ENCODE data around the gene VARS1. TPM values are rescaled to one million over a fixed set of nuclear protein-coding genes. Genes with fewer than 3 reads are reported as not detected.

The VARS1 gene
- total RNA-seq, 1 experiment from 2014 or later: 38.0 TPM

- no peaks in the 10 kb centered on the region for H3K27me3 ChIP-seq (ENCODE audit: low read length)
- no peak overlapping the region for H3K9ac ChIP-seq (ENCODE audit: low read length)
- H3K9me2 ChIP-seq (replicated peaks; ENCODE audit: insufficient read depth, low read length): no peaks in the 10 kb centered on the region
- no peaks in the 10 kb centered on the region for H3K79me2 ChIP-seq (ENCODE audit: low read length)
- DNase-seq: no peak
- no peak overlapping the region for H3K4me2 ChIP-seq (ENCODE audit: low read depth, low read length, poor library complexity, severe bottlenecking)
- peaks cover 8% of the 10 kb centered on the region for H3K4me1 ChIP-seq (ENCODE audit: low read length)
- H4K20me1 ChIP-seq (ENCODE audit: insufficient read depth, low read depth, low read length): no peaks in the 10 kb centered on the region
- H3K9me3 ChIP-seq (ENCODE audit: low read length): no peaks in the 10 kb centered on the region
- no peak overlapping the region for H3K4me3 ChIP-seq (ENCODE audit: low read length)
- no peak overlapping the region for H3K27ac ChIP-seq (ENCODE audit: low read length)
- no peak overlapping the region for H2AFZ ChIP-seq (ENCODE audit: low read length)
- peaks cover 18% of the 10 kb centered on the region for H3K36me3 ChIP-seq (ENCODE audit: insufficient read depth, low read length)
These were observed 13.3 kb downstream of the VARS1 start for GRCh38 chr6:31782126-31782855.

DNA sequence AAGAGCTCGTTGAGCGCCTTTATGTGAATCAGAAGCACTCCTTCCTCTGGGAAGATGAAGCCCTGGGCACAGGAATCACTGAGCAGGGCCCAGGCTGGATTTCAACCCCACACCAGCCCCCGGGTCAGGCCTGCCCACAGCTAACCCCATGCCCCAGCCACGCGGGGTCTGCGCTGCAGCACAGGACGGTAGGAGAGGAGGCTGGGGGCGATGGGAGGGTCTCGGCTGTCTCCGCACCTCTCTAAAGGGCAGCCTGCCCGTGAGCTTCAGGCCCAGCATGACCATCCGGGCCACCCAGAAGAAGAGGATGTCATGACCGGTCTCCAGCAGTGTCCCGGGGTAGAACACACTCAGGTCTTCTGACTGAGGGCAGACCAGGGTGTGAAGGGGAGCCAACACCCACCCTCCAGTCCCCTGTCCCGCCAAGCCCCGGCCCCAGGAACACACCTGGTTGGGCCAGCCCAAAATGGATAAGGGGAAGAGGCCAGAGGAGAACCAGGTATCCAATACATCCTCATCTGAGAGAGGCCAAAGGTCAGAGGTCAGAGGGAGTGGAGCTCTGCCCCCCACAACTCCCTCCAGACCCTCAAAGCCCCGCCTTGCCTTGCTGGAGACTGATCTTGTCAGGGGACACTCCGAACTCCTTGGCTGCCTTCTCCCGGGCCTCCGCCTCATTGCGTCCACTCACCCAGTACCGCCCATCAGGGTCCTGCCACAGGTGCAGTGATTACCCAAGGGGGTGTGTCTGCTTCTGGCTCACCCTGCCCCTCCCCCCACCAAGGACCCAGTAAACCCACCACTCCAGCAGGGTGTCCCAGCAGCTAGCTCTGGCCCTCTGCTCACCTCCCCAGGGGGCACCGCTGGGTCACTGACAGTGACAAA, 14.1 kb downstream of the VARS1 start:
- Histone ChIP-seq H2AFZ (ENCODE audit: low read length) (no peak overlapping the region), H3K27me3 (ENCODE audit: low read length) (no peaks in the 10 kb centered on the region), H3K4me1 (ENCODE audit: low read length) (peaks cover 14% of the 10 kb centered on the region), H3K4me2 (ENCODE audit: low read depth, low read length, poor library complexity, severe bottlenecking) (no peak overlapping the region), H3K9me2 (replicated peaks; ENCODE audit: insufficient read depth, low read length) (no peaks in the 10 kb centered on the region), H3K36me3 (ENCODE audit: insufficient read depth, low read length) (peaks cover 18% of the 10 kb centered on the region; the same call in 1 of the 2 replicates), H3K27ac (ENCODE audit: low read length) (no peak overlapping the region), H3K9ac (ENCODE audit: low read length) (no peak overlapping the region), H3K4me3 (ENCODE audit: low read length) (no peak overlapping the region), H3K79me2 (ENCODE audit: low read length) (no peaks in the 10 kb centered on the region), H4K20me1 (ENCODE audit: insufficient read depth, low read depth, low read length) (no peaks in the 10 kb centered on the region), H3K9me3 (ENCODE audit: low read length) (no peaks in the 10 kb centered on the region)
- no peak for DNase-seq

DNA sequence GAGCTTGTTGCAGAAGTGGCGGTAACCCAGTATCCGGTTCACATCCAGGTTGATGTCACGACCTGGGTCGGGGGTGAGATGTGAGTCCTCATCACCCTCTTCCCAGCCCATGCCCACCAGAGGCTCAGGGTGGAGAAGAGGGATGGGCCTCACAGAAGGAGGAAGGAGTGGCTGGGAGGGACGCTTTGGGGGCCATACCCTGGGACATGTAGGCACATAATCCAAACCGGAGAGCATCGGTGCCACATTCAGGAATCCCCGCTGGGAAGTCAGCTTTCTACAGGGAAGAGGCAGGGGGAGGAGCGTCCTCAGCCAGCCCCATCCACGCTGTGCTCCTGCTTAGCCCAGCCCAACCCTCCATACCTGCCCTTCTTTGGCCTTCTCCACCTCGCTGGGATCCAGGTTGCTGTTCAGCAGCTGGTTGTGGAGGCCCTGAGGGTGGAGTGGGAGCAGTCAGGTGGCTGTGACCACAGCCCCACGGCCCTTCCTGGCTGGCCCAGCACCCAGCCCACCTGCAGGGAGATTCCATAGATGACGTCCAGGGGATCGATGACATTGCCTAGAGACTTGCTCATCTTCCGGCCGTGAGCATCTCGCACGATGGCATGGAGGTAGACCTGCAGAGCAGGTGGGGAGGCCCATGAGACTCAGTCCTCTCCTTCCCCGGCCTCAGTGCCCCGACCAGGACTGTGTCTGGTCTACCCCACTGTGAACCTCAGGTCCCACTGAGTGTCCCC, 14.9 kb downstream of the VARS1 start:
- Histone ChIP-seq H3K4me3 (ENCODE audit: low read length) (no peak overlapping the region), H4K20me1 (ENCODE audit: insufficient read depth, low read depth, low read length) (no peaks in the 10 kb centered on the region), H3K9ac (ENCODE audit: low read length) (no peak overlapping the region), H3K4me2 (ENCODE audit: low read depth, low read length, poor library complexity, severe bottlenecking) (no peak overlapping the region), H3K9me2 (replicated peaks; ENCODE audit: insufficient read depth, low read length) (no peaks in the 10 kb centered on the region), H3K27ac (ENCODE audit: low read length) (no peak overlapping the region), H3K27me3 (ENCODE audit: low read length) (no peaks in the 10 kb centered on the region), H2AFZ (ENCODE audit: low read length) (no peak overlapping the region), H3K79me2 (ENCODE audit: low read length) (no peaks in the 10 kb centered on the region), H3K9me3 (ENCODE audit: low read length) (no peaks in the 10 kb centered on the region), H3K36me3 (ENCODE audit: insufficient read depth, low read length) (peaks cover 18% of the 10 kb centered on the region; the same call in 1 of the 2 replicates), H3K4me1 (ENCODE audit: low read length) (peaks cover 14% of the 10 kb centered on the region)
- no peak for DNase-seq

- Histone ChIP-seq H3K4me2 (ENCODE audit: low read depth, low read length, poor library complexity, severe bottlenecking) (no peak overlapping the region), H3K27ac (ENCODE audit: low read length) (no peak overlapping the region), H3K4me1 (ENCODE audit: low read length) (peaks cover 14% of the 10 kb centered on the region), H4K20me1 (ENCODE audit: insufficient read depth, low read depth, low read length) (no peaks in the 10 kb centered on the region), H3K27me3 (ENCODE audit: low read length) (no peaks in the 10 kb centered on the region), H3K4me3 (ENCODE audit: low read length) (no peak overlapping the region), H3K36me3 (ENCODE audit: insufficient read depth, low read length) (peaks cover 18% of the 10 kb centered on the region; the same call in 1 of the 2 replicates), H3K9me2 (replicated peaks; ENCODE audit: insufficient read depth, low read length) (no peaks in the 10 kb centered on the region), H3K79me2 (ENCODE audit: low read length) (no peaks in the 10 kb centered on the region), H3K9ac (ENCODE audit: low read length) (no peak overlapping the region), H2AFZ (ENCODE audit: low read length) (no peak overlapping the region), H3K9me3 (ENCODE audit: low read length) (no peaks in the 10 kb centered on the region)
- no peak for DNase-seq
These were observed 15.6 kb downstream of the VARS1 start for GRCh38 chr6:31779908-31780307.

DNA sequence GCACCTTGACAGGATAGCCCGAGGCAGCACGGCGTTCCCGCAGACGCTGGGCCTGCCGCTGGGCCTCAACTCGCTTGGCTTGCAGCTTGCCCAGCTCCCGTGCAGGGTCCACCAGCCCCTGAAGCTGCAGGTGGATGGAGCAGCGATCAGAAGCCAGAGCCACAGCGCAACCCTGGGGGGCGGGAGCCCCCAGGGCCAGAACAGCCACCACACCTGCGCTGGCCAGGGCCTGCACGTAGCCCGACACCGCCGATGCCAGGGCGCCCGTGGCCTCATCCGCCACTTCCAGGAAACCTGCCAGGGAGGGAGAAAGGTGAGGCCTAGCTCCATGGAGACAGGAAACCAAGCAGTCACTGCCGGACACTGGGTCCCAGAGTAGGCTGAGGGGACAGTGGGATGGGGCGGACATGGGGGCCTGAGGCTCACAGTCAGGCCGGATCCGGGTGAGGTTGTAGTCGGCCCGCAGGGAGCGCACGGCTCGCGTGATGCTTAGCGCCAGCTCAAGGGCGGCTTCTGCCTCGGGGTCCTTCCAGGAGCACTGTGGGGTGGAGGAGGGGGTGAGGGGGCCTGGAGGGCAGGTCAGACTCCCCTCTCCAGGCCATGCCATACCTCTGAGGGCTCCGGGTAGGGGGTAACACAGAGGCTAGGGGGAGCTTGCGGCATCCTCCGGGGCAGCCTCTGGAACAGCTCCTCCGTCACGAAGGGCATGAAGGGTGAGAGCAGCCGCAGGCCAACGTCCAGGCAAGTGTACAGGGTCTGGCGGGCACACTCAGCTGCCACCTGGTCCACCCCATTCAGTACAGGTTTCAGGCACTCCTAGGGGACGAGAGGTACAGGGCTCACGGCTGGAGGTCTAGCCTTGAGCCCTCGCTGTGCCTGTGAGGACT, 16.3 kb downstream of the VARS1 start:
- Histone ChIP-seq H3K4me3 (ENCODE audit: low read length) (no peak overlapping the region), H3K9ac (ENCODE audit: low read length) (no peak overlapping the region), H3K4me1 (ENCODE audit: low read length) (peaks cover 14% of the 10 kb centered on the region), H3K27me3 (ENCODE audit: low read length) (no peaks in the 10 kb centered on the region), H3K9me2 (replicated peaks; ENCODE audit: insufficient read depth, low read length) (no peaks in the 10 kb centered on the region), H2AFZ (ENCODE audit: low read length) (no peak overlapping the region), H3K4me2 (ENCODE audit: low read depth, low read length, poor library complexity, severe bottlenecking) (no peak overlapping the region), H3K9me3 (ENCODE audit: low read length) (no peaks in the 10 kb centered on the region), H3K36me3 (ENCODE audit: insufficient read depth, low read length) (peaks cover 13% of the 10 kb centered on the region; the same call in 1 of the 2 replicates), H3K79me2 (ENCODE audit: low read length) (no peaks in the 10 kb centered on the region), H4K20me1 (ENCODE audit: insufficient read depth, low read depth, low read length) (no peaks in the 10 kb centered on the region), H3K27ac (ENCODE audit: low read length) (no peak overlapping the region)
- DNase-seq: no peak

DNA sequence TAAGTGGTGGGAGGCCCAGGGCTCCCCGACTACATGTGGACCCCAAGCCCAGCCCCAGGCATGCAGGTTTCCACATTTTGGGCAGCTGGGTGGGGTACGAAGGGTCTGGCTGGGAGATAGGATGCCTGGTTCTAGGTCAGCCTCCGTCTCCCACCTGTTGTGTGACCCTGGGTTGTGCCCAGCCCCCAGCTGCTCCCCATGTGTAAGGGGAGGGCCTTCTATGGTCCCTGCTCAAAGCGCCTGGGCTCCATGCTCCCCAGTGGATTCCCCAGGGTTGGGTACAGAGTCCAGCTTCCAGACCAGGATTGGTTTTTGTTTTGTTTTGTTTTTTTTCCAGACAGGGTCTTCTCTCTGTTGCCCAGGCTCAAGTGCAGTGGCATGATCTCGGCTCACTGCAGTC, 17.4 kb downstream of the VARS1 start:
- H2AFZ ChIP-seq (ENCODE audit: low read length): no peak overlapping the region
- H3K9me2 ChIP-seq (replicated peaks; ENCODE audit: insufficient read depth, low read length): no peaks in the 10 kb centered on the region
- no peak overlapping the region for H3K4me3 ChIP-seq (ENCODE audit: low read length)
- peaks cover 14% of the 10 kb centered on the region for H3K4me1 ChIP-seq (ENCODE audit: low read length)
- H3K9ac ChIP-seq (ENCODE audit: low read length): no peak overlapping the region
- no peak for DNase-seq
- no peaks in the 10 kb centered on the region for H3K27me3 ChIP-seq (ENCODE audit: low read length)
- peaks cover 9% of the 10 kb centered on the region; the same call in 1 of the 2 replicates for H3K36me3 ChIP-seq (ENCODE audit: insufficient read depth, low read length)
- no peak overlapping the region for H3K4me2 ChIP-seq (ENCODE audit: low read depth, low read length, poor library complexity, severe bottlenecking)
- no peaks in the 10 kb centered on the region for H4K20me1 ChIP-seq (ENCODE audit: insufficient read depth, low read depth, low read length)
- no peaks in the 10 kb centered on the region for H3K9me3 ChIP-seq (ENCODE audit: low read length)
- H3K79me2 ChIP-seq (ENCODE audit: low read length): no peaks in the 10 kb centered on the region
- H3K27ac ChIP-seq (ENCODE audit: low read length): no peak overlapping the region

DNA sequence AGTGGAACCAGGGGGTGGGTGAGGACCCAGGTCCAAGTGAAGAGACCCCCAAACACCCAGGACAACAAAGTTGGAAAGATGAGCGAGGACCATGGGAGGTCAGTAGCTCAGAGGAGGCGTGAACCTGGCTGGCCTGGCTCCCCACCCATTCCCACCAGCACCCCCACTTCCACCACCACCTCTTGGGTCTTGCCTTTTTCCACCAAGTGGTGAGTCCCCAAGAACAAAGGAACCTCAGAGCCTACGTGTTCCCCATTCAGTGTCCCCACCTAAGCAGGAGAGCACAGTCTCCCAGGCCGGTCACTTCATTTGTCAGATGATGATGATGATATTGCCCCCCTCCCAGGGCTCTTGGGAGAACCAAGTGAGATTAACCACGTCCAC, 17.9 kb downstream of the VARS1 start:
- H3K9me3 ChIP-seq (ENCODE audit: low read length): no peaks in the 10 kb centered on the region
- H3K4me3 ChIP-seq (ENCODE audit: low read length): no peak overlapping the region
- DNase-seq: no peak
- H3K79me2 ChIP-seq (ENCODE audit: low read length): no peaks in the 10 kb centered on the region
- H3K4me1 ChIP-seq (ENCODE audit: low read length): peaks cover 14% of the 10 kb centered on the region
- no peaks in the 10 kb centered on the region for H3K9me2 ChIP-seq (replicated peaks; ENCODE audit: insufficient read depth, low read length)
- no peaks in the 10 kb centered on the region for H4K20me1 ChIP-seq (ENCODE audit: insufficient read depth, low read depth, low read length)
- H2AFZ ChIP-seq (ENCODE audit: low read length): no peak overlapping the region
- H3K36me3 ChIP-seq (ENCODE audit: insufficient read depth, low read length): peaks cover 5% of the 10 kb centered on the region; the same call in 1 of the 2 replicates
- no peak overlapping the region for H3K4me2 ChIP-seq (ENCODE audit: low read depth, low read length, poor library complexity, severe bottlenecking)
- H3K27me3 ChIP-seq (ENCODE audit: low read length): no peaks in the 10 kb centered on the region
- H3K9ac ChIP-seq (ENCODE audit: low read length): no peak overlapping the region
- H3K27ac ChIP-seq (ENCODE audit: low read length): no peak overlapping the region

Data from Karpas-422 (cell line).